A549 (cell line): ENCODE measurements around the gene GGCX.

ENCODE experiments used
- BHLHE40 ChIP-seq: IDR thresholded peaks from 2 replicates; pipeline ENCODE4 v1.6.1; 2012; ENCODE audit warnings: low read depth, low read length, inconsistent platforms
- HMGXB4 ChIP-seq: fragments of 250-450 bp; sonication (Bioruptor Pico); IDR thresholded peaks from 2 replicates; pipeline ENCODE4 v1.5.0; 2021; ENCODE audit warnings: mild to moderate bottlenecking, moderate library complexity, borderline replicate concordance
- RAD21 ChIP-seq, 2 experiments: fragments of >200 bp in 1 of 2; sonication (Bioruptor Twin) in 1 of 2; formaldehyde crosslinking in 1 of 2; IDR thresholded peaks in 1 of 2; conservative IDR thresholded peaks in 1 of 2; 2 replicates in 1 of 2; 3 replicates in 1 of 2; pipeline ENCODE4 v1.6.1; 2012 to 2018; ENCODE audit warnings: inconsistent platforms in 1 of 2
- REST ChIP-seq: fragments of 200-600 bp; sonication (generic); IDR thresholded peaks from 2 replicates; pipeline ENCODE4 v1.6.1; 2016; ENCODE audit warnings: antibody characterized with exemption, mild to moderate bottlenecking, moderate library complexity
- TF ChIP-seq, protein P1 (sequence below): fragments of >200 bp; sonication (Bioruptor Twin); formaldehyde crosslinking; IDR thresholded peaks from 3 replicates; pipeline ENCODE4 v1.5.1; 2016

DNA sequence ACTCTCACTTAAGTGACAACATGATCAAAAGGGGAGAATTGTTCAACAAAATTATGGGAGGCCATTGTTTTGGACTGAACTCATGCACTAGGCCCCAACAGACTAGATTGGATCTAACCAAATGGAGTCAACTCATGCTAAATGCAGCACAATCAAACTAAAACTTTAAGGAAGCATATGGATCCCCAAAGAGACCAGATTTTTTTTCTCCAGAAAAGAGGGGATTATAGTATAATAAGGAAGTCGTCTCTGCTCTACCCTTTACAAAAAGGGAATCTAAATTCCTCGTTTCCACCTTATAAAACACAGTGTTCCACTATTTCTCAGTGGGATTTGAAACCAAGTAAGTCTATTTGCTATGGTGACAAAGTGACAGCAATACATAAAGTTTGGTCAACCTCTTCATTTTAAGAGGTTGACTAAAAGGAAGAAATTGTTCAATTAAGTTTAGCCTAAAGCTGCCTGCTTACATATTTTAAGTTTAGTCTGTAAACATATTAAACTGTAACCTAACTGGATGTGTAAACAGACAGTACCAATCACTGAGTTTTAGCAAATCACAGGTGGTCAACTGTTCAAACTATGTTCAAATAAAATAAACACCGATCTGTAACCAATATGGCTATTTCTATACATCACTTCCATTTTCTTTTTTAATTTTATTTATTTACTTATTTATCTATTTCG is 63.2 kb downstream of the GGCX start:
- TF ChIP-seq BHLHE40: no peak
- TF ChIP-seq, protein P1, sequence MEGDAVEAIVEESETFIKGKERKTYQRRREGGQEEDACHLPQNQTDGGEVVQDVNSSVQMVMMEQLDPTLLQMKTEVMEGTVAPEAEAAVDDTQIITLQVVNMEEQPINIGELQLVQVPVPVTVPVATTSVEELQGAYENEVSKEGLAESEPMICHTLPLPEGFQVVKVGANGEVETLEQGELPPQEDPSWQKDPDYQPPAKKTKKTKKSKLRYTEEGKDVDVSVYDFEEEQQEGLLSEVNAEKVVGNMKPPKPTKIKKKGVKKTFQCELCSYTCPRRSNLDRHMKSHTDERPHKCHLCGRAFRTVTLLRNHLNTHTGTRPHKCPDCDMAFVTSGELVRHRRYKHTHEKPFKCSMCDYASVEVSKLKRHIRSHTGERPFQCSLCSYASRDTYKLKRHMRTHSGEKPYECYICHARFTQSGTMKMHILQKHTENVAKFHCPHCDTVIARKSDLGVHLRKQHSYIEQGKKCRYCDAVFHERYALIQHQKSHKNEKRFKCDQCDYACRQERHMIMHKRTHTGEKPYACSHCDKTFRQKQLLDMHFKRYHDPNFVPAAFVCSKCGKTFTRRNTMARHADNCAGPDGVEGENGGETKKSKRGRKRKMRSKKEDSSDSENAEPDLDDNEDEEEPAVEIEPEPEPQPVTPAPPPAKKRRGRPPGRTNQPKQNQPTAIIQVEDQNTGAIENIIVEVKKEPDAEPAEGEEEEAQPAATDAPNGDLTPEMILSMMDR: no peak
- TF ChIP-seq HMGXB4: no peak
- no peak for TF ChIP-seq RAD21 (conservative IDR thresholded peaks at IDR 0.05 in 1 of 2, IDR thresholded peaks at IDR 0.05 in 1 of 2)
- TF ChIP-seq REST: no peak
